ENCODE results near the gene SYNDIG1L.

DNA sequence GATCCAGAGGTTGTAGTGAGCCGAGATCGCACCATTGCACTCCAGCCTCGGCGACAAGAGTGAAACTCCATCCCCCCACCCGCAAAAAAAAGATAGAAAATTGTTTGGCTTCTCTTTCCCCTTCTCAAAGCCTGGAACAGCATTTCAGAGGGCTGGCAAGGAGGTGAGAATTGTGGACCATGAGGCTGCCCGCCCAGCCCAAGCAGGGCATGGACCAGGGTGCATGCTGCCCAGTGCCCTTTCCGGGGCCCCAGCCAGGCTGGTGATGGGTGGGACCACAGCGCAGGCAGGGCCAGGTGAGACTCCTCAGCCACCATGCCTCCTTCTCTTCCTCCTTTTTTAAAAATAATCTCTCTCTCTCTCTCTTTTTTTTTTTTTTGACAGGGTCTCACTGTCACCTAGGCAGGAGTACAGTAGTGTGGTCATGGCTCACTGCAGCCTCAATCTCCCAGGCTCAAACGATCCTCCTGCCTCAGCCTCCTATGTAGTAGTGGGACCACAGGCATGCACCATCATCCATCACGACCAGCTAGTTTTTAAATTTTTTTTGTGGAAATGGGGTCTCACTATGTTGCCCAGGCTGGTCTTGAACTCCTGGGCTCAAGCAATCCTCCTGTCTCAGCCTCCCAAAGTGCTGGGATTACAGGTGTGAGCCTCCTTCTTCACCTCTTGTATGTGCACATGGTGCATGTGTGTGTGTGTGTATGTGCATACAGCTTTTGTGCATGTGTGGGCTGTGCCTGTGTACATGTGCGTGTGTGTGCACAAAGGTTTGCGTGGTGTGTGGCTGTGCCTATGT, 22.2 kb downstream of the SYNDIG1L start:
- TF ChIP-seq, protein P1, sequence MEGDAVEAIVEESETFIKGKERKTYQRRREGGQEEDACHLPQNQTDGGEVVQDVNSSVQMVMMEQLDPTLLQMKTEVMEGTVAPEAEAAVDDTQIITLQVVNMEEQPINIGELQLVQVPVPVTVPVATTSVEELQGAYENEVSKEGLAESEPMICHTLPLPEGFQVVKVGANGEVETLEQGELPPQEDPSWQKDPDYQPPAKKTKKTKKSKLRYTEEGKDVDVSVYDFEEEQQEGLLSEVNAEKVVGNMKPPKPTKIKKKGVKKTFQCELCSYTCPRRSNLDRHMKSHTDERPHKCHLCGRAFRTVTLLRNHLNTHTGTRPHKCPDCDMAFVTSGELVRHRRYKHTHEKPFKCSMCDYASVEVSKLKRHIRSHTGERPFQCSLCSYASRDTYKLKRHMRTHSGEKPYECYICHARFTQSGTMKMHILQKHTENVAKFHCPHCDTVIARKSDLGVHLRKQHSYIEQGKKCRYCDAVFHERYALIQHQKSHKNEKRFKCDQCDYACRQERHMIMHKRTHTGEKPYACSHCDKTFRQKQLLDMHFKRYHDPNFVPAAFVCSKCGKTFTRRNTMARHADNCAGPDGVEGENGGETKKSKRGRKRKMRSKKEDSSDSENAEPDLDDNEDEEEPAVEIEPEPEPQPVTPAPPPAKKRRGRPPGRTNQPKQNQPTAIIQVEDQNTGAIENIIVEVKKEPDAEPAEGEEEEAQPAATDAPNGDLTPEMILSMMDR (IDR thresholded peaks at IDR 0.05): no peak
- no peak for TF ChIP-seq POLR2A (IDR thresholded peaks at IDR 0.05)

All from testis (tissue), 2 donors.